Measurements from ENCODE around the gene LSP1.
"Not testable (repeated sequence)": the region's sequence is repeated elsewhere in the genome, so short reads cannot be mapped to it uniquely, and the experiment has no call there.

Gene LSP1

GRCh38 chr11:1932681-1933080 lies 79.8 kb downstream of the LSP1 start:
- no peak for DNase-seq

GRCh38 chr11:1933416-1934334 lies 80.8 kb downstream of the LSP1 start:
- DNase-seq: no peak

GRCh38 chr11:1934335-1935155 lies 81.7 kb downstream of the LSP1 start:
- DNase-seq: no peak

- no peak for DNase-seq
These were observed 82.5 kb downstream of the LSP1 start for GRCh38 chr11:1935156-1936071.

- no peak for DNase-seq
These were observed 83.3 kb downstream of the LSP1 start for GRCh38 chr11:1936072-1936780.

GRCh38 chr11:1936781-1937615 lies 84.1 kb downstream of the LSP1 start:
- DNase-seq: no peak

GRCh38 chr11:1937616-1938342 lies 84.9 kb downstream of the LSP1 start:
- DNase-seq: no peak

GRCh38 chr11:1938343-1939005 lies 85.6 kb downstream of the LSP1 start:
- DNase-seq: no peak

- no peak for DNase-seq
These were observed 86.2 kb downstream of the LSP1 start for GRCh38 chr11:1939006-1939625.

GRCh38 chr11:1939788-1940187 lies 86.9 kb downstream of the LSP1 start:
- not testable (repeated sequence) for DNase-seq

All from NCI-H345 (cell line).